GM12801 (cell line): Measurements from ENCODE around the gene TENM3.

Experiments used
- CTCF ChIP-seq: IDR thresholded peaks from one replicate; pipeline ENCODE4 v1.5.1; 2011; ENCODE audit warnings: control low read depth; ENCODE audit not compliant: insufficient read length; ENCODE audit errors: extremely low read depth

The TENM3 gene

GRCh38 chr4:182679533-182679932, 436.3 kb downstream of the TENM3 start:
- no peak for TF ChIP-seq CTCF

DNA sequence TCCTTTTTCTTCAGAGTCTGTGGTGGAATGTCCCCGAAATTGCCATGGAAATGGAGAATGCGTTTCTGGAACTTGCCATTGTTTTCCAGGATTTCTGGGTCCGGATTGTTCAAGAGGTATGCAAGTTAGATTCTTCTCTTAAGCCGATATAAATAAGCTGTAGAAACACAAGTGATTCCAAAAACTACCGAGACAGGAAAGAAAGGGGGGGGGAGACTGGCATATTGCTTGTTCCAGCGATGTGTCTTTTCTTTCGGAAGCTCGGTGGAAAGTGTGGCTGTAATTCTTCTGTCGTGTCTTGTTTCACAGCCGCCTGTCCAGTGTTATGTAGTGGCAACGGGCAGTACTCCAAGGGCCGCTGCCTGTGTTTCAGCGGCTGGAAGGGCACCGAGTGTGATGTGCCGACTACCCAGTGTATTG, 437.0 kb downstream of the TENM3 start:
- TF ChIP-seq CTCF = no peak

- TF ChIP-seq CTCF = no peak
Measured at GRCh38 chr4:182683661-182684060, 440.5 kb downstream of the TENM3 start.

DNA sequence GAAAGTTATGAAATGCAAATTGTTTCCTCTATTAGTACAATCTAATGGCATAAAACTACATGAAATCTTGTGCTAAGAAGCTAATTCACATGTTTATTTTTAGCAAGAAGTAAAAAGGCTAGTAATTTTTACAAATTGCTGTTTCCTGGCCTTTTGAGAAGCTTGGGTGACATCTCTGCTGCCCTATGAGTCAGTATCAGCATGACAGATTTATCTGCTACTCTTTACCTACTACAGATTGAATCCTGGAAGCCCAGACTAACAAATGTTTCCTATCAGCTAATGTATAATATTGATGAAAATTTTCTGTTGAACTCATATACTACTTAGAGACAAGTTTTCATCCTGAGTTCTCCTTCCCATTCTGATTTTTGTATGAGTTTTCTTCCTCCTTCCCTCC, 441.6 kb downstream of the TENM3 start:
- TF ChIP-seq CTCF = no peak

- no peak for TF ChIP-seq CTCF
Measured at GRCh38 chr4:182688081-182688480, 444.9 kb downstream of the TENM3 start.

DNA sequence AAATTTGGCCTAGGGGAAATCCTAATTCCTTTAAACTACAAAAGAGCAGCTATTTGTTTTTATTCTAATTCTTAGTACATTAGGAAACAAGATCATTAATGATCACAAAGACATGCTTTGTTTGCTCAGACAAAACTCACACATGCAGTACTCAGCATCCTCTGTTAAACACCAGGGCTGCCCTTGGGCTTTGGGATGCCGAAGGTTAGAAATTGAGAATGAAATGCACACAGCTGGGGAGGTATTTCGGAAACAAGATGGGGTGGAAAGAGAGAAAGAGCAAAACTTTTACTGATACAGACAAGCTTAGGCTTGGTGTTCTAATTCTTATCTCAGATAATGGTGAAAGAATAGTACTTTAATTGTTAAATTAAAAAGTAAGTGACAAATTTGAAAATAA, 451.3 kb downstream of the TENM3 start:
- no peak for TF ChIP-seq CTCF

GRCh38 chr4:182695009-182695408, 451.8 kb downstream of the TENM3 start:
- TF ChIP-seq CTCF = no peak

GRCh38 chr4:182695842-182696241, 452.6 kb downstream of the TENM3 start:
- TF ChIP-seq CTCF = no peak
